Inflammatory macrophage treated with lipopolysaccharide for 1 hour (primary cell): ENCODE results near the gene EML1.

Source experiments
- DNase-seq, 2 donors: peaks; one replicate each; pipeline ENCODE4 v3.0.0-alpha.2; 2020 to 2022

The EML1 gene

DNA sequence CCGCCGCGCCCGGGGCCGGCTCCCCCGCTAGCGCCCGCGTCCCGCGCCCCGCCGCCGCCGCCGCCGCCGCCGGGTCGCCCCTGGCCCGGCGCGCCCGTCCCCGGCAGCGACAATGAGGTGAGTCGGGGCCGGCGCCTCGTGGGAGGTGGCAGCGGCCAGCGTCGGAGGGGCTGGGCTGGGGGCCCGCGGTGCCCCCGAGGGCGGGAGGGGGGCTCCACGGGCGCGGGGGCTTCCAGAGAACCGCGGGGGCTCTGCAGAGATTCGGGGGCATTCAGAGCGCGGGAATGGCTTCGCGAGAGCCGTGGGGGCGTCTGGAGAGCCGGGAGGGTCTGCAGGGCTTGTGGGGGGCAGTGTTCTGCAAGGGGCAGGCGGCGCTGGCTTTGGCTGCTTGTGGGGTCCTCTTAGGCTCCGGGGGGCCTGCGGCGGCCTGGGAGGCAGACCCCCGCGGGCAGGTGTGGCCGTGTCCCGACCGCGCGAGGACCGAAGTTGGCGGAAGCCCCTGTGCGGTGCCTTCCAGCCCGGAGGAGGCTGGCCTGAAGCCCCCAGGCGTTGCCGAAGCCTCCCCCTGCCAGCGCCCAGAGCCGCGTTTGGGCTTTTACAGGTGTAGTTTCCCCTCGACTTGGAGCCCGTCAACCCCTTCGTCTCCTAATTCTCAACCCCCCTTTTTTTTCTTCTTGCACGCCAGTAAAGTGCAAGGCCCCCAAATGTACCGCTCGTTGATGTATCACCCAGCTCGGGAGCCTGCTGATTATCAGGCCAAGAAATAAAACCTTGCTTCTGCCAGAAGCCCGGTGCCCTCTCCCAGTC is 178.9 kb downstream of the EML1 start:
- no peak for DNase-seq

DNA sequence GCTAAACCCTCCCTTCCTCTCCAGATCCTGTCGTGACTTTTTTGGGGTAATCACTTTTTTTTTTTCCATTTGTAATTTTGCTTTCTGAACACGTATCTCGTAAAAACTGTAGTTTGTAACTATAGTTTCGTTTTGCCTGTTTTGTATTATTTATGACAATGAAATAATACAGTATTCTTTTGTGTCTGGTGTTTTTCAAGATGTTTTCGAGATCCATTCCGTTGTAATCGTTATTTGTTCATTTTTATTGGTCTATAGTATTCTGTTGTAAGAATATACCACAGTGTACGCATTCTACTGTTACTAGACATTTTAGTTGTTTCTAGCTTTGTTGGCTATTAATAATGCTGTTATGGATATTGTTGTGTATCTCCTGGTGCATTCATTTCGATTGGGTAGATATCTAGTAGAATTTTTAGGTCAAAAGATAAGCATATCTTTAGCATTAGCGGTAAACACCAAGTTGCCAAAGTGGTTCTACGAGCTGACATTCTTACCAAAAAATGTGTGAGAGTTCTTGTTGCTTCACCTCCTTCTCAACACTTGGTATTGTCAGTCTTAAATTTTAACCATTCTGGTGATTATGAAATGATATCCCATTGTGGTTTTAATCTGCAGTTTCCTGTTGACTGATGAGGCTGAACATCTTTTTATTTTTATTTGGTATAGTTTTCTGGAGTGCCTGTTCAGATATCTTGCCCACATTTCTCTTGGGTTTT is 179.7 kb downstream of the EML1 start:
- no peak for DNase-seq

DNA sequence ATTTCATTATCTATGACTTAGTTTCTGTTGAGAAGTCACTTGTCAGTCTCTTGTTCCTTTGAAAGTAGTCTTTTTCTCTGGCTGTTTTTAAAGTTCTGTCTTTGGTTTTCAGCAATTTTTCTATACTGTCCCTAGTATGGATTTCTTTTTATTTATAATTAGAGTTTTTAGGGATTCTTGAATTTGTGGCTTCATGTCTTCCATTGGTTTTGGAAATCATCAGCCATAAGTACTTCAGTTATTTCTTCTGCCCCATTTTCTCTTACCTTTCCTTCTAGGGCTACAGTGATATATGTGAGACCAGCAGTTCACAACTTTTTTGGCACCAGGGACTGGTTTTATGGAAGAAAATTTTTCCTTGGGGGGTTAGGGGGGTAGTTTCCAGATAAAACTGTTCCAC is 182.0 kb downstream of the EML1 start:
- no peak for DNase-seq

DNA sequence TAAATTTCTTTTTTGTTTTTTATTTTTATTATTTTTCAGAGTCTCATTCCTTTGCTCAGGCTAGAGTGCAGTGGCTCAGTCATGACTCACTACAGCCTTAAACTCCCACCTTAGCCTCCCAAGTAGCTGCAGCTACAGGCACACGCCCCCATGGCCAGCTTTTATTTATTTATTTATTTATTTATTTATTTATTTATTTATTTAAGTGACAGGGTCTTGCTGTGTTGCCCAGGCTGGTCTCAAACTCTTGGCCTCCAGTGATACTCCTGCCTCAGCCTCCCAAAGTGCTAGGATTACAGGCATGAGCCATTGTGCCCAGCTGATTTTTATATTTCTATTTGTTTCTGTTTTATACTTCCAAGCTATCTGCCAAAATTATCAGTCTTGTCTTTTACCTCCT is 182.8 kb downstream of the EML1 start:
- no peak for DNase-seq

DNA sequence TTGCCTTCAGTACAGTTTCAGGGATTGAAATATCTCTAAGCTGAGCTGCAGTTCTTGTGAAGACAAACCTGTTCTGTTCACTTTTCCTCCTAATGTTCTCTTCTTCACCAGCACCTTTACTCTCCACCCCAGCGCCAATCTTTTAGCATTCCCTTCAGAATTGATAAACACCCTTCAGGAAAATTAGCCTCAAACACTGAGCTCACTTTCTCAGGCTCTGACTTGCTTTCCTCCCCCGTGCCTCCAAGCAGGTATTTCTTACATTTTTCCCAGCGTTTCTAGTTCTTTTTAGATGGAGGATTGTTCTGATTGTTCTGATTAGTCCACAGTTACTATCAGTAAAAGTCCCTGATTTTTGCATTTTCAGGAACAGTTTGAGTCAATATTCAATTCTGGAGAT is 183.5 kb downstream of the EML1 start:
- DNase-seq: no peak

DNA sequence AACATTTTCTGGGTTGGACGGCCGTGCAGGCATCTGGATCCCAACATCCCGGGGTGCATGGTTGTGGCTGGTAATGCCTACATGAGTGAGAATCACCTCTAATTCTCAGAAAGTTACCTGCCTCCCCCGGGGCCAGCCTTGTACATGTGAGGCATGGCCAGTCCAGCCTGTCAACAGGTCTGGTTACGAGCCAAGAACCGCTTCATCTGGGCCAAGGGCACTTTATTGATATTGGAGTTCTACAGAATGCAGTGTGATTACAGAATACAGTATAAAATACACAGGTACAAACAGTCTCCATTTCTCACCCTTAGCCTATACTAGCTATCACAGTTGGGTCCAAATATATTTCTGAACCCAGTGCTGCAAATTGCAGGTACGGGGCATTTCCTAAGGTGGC is 187.1 kb downstream of the EML1 start:
- no peak for DNase-seq

DNA sequence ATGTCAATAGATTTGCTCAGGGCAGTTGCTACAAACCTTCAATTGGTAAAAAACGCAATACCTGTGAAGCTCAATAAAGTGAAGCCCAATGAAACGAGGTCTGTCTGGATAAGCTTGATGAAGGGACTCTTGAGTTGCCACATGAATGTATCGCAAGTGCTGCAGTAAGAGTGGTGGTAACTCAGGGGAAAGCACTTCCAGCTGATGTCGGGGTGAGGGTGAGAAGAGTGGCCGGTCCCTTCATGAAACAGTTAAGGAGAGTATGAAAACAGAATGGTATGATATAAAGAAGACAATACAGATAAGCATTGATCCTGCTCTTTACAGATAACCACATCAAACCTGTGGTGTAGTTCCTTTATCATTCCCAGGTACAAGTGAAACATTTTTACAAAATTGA is 188.6 kb downstream of the EML1 start:
- no peak for DNase-seq

DNA sequence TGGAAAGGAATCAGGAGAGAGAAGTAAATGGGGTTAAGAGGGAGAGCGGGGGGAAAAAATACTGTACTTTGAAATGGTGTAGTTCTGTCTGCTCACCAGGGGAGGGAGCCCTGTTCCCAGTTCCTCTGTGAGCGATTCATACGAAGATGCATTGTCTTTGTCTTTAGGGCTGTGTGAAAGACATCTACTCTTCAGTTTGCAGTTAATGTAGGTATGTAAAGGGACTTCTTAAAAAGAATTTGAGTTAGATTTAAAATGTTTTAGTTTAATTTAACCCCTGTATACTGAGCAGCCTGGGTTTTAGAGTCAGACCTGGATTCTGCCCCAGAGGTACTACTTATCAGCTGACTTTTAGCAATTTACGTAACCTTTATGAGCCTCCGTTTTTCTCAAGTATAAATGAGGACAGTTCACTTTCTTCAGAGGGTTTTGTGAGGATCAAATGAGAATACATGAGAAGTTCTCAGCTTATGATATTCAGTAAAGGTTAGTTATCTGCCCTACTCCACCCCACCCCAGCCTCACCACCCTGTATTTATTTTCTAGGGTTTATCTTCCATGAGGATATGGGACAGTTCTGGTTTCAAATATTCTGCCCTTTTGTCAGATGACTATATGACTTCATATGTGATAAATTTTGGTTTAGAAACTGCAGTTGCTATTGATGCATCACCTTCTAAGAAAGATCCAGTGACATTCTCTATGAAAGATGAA is 189.5 kb downstream of the EML1 start:
- peak; percentile 45 to 82 for DNase-seq

DNA sequence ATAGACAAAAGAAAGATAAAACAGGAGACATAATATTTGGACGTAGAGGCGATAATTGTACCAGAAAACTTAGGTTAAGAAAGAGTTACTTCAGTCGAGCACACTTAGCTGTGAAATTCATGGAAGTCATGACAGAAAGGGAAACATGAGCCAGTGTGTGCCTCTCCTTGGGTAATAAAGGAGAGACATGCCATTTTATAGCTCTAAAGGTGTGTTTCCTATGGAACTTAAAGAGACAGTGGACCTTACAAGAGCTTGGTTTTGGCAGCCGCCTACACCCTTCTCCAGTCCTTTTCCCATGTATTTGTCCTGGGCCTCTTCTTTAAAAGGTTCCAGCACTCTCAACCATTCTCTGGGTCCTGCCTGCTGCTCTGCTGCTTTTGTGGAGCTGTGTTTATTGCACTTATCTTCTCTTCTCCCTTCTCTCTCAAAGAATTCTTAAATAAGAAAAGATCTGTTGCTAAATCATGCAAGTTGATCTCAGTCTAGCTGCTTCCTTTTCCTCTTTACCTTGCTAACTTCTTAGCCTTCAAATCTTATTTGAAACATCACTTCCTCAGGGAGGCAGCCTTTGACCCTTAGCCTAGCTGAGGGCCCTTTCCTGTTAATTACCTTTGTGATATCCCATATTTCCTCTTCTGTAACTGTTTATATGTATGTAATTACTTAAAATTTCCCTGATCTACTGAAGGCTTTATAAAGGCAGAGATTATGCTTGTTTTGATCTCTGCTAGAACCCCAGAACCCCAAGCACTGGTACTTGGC is 190.2 kb downstream of the EML1 start:
- no peak for DNase-seq

DNA sequence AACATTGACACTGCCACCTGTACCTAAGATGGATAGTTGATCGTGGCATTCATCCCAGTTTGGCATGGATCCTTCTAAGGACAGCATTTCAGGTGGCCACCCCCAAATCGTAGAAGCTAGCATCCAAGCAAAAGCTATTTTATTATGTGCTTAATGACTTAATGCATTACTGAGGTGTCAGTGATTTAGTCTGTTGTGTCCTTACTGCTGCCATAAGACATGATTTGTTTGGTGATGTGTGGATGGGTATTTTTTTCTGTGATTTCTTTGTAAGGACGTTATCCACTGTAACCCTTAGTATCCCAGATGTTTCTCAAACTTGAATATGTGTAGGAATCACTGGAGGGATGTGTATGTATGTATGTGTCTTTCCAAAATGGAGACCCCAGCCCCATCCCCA is 190.8 kb downstream of the EML1 start:
- DNase-seq: no peak

DNA sequence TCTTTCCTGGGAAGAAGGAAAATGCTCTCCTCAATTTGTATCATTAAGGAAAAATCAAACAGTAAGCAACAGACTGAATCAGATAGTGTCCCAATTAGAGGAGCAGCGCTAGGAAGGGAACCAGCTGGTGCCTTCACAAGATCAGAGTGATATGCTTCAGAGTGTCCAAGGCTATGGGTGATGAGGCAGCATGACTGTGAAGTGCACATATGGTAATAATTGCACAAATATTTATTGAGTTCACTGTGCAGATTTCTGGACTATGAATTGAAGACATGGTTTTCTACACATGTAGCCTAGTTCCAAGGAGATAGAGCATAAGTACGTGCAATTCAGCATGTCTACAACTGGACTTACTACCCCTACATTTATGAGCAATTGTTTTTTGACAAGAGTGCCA is 193.2 kb downstream of the EML1 start:
- DNase-seq: no peak

DNA sequence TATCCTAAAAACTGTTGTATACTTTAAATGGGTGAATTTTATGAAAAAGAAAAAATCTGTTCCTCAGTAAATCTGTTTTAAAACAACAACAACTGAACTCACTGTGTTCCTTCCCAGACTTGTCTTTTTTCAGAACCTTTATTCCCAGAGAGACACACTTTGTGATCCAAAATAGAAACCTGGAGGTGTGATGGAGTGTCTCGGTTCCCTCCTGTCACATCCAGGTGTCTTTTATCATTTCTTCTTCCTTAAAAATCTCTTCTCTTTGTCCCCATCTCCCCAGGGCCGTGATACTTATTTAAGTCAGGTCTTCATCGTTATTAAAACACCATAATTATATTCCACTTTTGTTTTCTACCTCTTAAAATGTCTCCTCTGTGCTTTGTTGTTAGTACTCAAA is 195.8 kb downstream of the EML1 start:
- no peak for DNase-seq

DNA sequence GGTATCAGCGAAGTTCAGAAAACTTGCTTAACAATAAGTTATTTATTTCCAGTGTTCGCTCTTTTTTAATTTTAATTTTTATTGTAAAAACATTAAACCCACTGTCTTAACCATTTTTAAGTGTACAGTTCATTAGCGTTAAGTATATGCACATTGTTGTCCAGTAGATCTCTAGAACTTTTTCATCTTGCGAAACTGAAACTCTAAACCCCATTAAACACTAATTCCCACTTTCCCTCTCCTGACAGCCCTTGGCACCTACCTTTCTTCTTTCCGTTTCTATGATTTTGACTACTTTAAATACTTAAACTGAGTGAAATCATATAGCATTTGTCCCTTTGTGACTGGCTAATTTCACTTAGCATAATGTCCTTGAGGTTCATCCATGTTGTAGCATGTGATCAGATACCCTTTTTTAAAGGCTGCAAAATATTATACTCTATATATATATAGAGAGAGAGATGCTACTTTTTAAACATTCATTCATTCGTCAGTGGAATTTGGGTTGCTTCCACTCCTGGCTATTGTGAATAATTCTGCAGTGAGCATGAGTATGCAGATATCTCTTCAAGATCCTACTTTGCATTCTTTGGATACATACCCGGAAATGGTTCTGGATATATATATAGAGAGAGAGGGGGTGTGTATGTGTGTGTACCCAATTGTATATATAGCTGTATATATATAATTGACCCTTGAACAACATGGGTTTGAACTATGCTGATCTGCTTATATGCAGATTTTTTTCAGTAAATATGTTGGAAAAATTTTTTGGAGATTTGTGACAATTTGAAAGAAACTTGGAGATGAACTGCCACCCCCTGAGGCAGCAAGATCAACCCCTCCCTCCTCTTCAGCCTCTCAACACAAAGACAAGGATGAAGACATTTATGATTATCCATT is 197.3 kb downstream of the EML1 start:
- no peak for DNase-seq

DNA sequence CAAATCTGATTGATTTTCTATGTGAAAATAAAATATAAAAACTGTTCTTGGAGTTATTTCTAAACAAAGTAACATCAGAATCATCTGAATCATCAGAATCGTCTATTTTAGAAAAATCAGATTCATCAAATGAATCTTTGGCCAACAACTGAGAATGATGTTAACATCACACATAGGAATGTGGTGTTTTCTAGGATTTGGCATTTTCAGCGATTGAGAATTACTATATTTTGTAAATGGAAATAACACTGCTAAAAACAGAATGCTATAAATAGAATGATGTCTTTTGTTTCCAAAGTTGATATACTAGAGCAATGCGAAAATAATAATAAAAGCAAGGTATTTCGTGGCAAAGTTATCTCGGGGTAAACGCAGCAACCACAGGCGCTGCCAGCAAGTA is 198.1 kb downstream of the EML1 start:
- DNase-seq: no peak
